Neural progenitor cell (in vitro differentiated cells): Measurements from ENCODE around the gene CCT8. TPM values are rescaled to one million over a fixed set of nuclear protein-coding genes. Genes with fewer than 3 reads are reported as not detected.

Source experiments
- DNase-seq: peaks from one replicate; pipeline ENCODE4 v3.0.0-alpha.2; 2016; ENCODE audit warnings: low spot score
- H2AFZ ChIP-seq: fragments of 200-600 bp; sonication (generic); replicated peaks from 2 replicates; pipeline ENCODE4 v1.6.1; 2016; ENCODE audit warnings: antibody characterized with exemption
- H3F3A ChIP-seq: fragments of 200-600 bp; sonication (generic); 2 replicates; pipeline ENCODE4 v1.6.1; 2016; ENCODE audit warnings: antibody characterized with exemption, low read depth
- H3K27ac ChIP-seq: fragments of 200-600 bp; sonication (generic); 2 replicates; pipeline ENCODE4 v1.5.1; 2016; ENCODE audit warnings: mild to moderate bottlenecking
- H3K27me3 ChIP-seq: fragments of 200-600 bp; sonication (generic); 2 replicates; pipeline ENCODE4 v1.6.1; 2016; ENCODE audit warnings: mild to moderate bottlenecking, moderate library complexity
- H3K36me3 ChIP-seq: fragments of 200-600 bp; sonication (generic); 2 replicates; pipeline ENCODE4 v1.5.1; 2016
- H3K4me1 ChIP-seq: fragments of 200-600 bp; sonication (generic); 2 replicates; pipeline ENCODE4 v1.6.1; 2016; ENCODE audit warnings: mixed run types
- H3K4me2 ChIP-seq: fragments of 200-600 bp; sonication (generic); 2 replicates; pipeline ENCODE4 v1.6.1; 2016
- H3K4me3 ChIP-seq: fragments of 200-600 bp; sonication (generic); 2 replicates; pipeline ENCODE4 v1.5.1; 2016
- H3K79me2 ChIP-seq: fragments of 200-600 bp; sonication (generic); 2 replicates; pipeline ENCODE4 v1.6.1; 2016; ENCODE audit warnings: low read depth
- H3K9ac ChIP-seq: fragments of 200-600 bp; sonication (generic); 2 replicates; pipeline ENCODE4 v1.6.1; 2016
- H3K9me3 ChIP-seq: fragments of 200-600 bp; sonication (generic); 2 replicates; pipeline ENCODE4 v1.5.1; 2016; ENCODE audit warnings: low read depth
- H4K20me1 ChIP-seq: fragments of 200-600 bp; sonication (generic); 2 replicates; pipeline ENCODE4 v1.6.1; 2016; ENCODE audit warnings: low read depth
- H3K27ac Mint-ChIP-seq: 3 replicates; pipeline ENCODE4 v1.8.0; 2021; ENCODE audit warnings: mixed read lengths
- H3K27me3 Mint-ChIP-seq: 2 replicates; pipeline ENCODE4 v1.8.0; 2022; ENCODE audit warnings: low read depth, mild to moderate bottlenecking, inconsistent platforms, moderate library complexity, mixed read lengths; ENCODE audit not compliant: insufficient read depth
- H3K36me3 Mint-ChIP-seq: 3 replicates; pipeline ENCODE4 v1.8.0; 2021; ENCODE audit warnings: mixed read lengths
- H3K4me1 Mint-ChIP-seq: 3 replicates; pipeline ENCODE4 v1.8.0; 2021; ENCODE audit warnings: mixed read lengths
- H3K4me3 Mint-ChIP-seq: 3 replicates; pipeline ENCODE4 v1.8.0; 2021; ENCODE audit warnings: mild to moderate bottlenecking, moderate library complexity, mixed read lengths
- H3K9me3 Mint-ChIP-seq: 3 replicates; pipeline ENCODE4 v1.8.0; 2020; ENCODE audit warnings: mixed read lengths
- CTCF ChIP-seq: fragments of 200-600 bp; sonication (generic); IDR thresholded peaks from 2 replicates; pipeline ENCODE4 v1.5.1; 2017; ENCODE audit warnings: antibody characterized with exemption, mild to moderate bottlenecking
- EZH2 ChIP-seq: fragments of 200-600 bp; sonication (generic); IDR thresholded peaks from 2 replicates; pipeline ENCODE4 v1.6.1; 2017; ENCODE audit warnings: antibody characterized with exemption, mild to moderate bottlenecking, moderate library complexity
- EZH2phosphoT487 ChIP-seq: fragments of 200-600 bp; sonication (generic); IDR thresholded peaks from 2 replicates; pipeline ENCODE4 v1.6.1; 2017; ENCODE audit warnings: antibody characterized with exemption
- total RNA-seq: library from RNA; depleted of rRNA; stranded (reverse); fragments of >200 nt; gene quantifications from 2 replicates; pipeline ENCODE4 v1.2.3, GENCODE V29; 2015; ENCODE audit warnings: low replicate concordance

The CCT8 gene
- total RNA-seq, 1 donor from 2014 or later: 642 TPM

- H3K27ac ChIP-seq: no peak overlapping the region
Measured at GRCh38 chr21:29055080-29055479, 18.4 kb downstream of the CCT8 start.

GRCh38 chr21:29053656-29054055, 19.8 kb downstream of the CCT8 start:
- no peaks in the 10 kb centered on the region for H3K79me2 ChIP-seq
- no peak overlapping the region for H3K4me3 ChIP-seq
- H3K9me3 Mint-ChIP-seq: no peaks in the 10 kb centered on the region
- no peak overlapping the region for H3K4me2 ChIP-seq
- H4K20me1 ChIP-seq: peaks cover 5% of the 10 kb centered on the region
- H3K4me1 Mint-ChIP-seq: no peaks in the 10 kb centered on the region
- peak overlapping the region; percentile 37 for H3K27ac ChIP-seq
- no peak overlapping the region for H3K9ac ChIP-seq
- peaks cover 31% of the 10 kb centered on the region for H3F3A ChIP-seq
- no peaks in the 10 kb centered on the region for H3K27me3 ChIP-seq
- H3K9me3 ChIP-seq: no peaks in the 10 kb centered on the region
- H3K36me3 ChIP-seq: peaks cover 22% of the 10 kb centered on the region
- H3K4me3 Mint-ChIP-seq: no peak overlapping the region
- DNase-seq: no peak
- H3K27ac Mint-ChIP-seq: no peak overlapping the region
- TF ChIP-seq EZH2 (no peak), CTCF (no peak), EZH2phosphoT487 (no peak)
- no peak overlapping the region for H2AFZ ChIP-seq
- H3K27me3 Mint-ChIP-seq: peaks cover 5% of the 10 kb centered on the region
- no peaks in the 10 kb centered on the region for H3K4me1 ChIP-seq
- H3K36me3 Mint-ChIP-seq: peaks cover 16% of the 10 kb centered on the region

More at GRCh38 chr21:29055080-29055479, 18.4 kb downstream of the CCT8 start:
- Histone ChIP-seq H3K4me3 (no peak overlapping the region), H2AFZ (no peak overlapping the region), H3K36me3 (peaks cover 35% of the 10 kb centered on the region), H3F3A (peaks cover 42% of the 10 kb centered on the region), H4K20me1 (peaks cover 8% of the 10 kb centered on the region), H3K9me3 (no peaks in the 10 kb centered on the region), H3K4me1 (no peaks in the 10 kb centered on the region), H3K79me2 (no peaks in the 10 kb centered on the region), H3K9ac (no peak overlapping the region), H3K27me3 (no peaks in the 10 kb centered on the region), H3K4me2 (no peak overlapping the region)
- Mint-ChIP-seq H3K9me3 (no peaks in the 10 kb centered on the region), H3K36me3 (peaks cover 17% of the 10 kb centered on the region), H3K4me1 (no peaks in the 10 kb centered on the region), H3K4me3 (no peak overlapping the region), H3K27ac (no peak overlapping the region), H3K27me3 (peaks cover 5% of the 10 kb centered on the region)
- no peak for DNase-seq
- TF ChIP-seq EZH2 (no peak), EZH2phosphoT487 (no peak), CTCF (no peak)

- Histone ChIP-seq H3F3A (peaks cover 29% of the 10 kb centered on the region), H3K9ac (no peak overlapping the region), H3K4me2 (no peak overlapping the region), H3K36me3 (peaks cover 22% of the 10 kb centered on the region), H2AFZ (no peak overlapping the region), H3K79me2 (no peaks in the 10 kb centered on the region), H4K20me1 (peaks cover 5% of the 10 kb centered on the region), H3K9me3 (no peaks in the 10 kb centered on the region), H3K4me1 (no peaks in the 10 kb centered on the region), H3K4me3 (no peak overlapping the region), H3K27ac (peak overlapping the region; percentile 37), H3K27me3 (no peaks in the 10 kb centered on the region)
- peaks cover 17% of the 10 kb centered on the region for H3K36me3 Mint-ChIP-seq
- no peaks in the 10 kb centered on the region for H3K9me3 Mint-ChIP-seq
- H3K4me1 Mint-ChIP-seq: no peaks in the 10 kb centered on the region
- no peak overlapping the region for H3K27ac Mint-ChIP-seq
- no peak for TF ChIP-seq EZH2
- TF ChIP-seq CTCF: no peak
- no peak for TF ChIP-seq EZH2phosphoT487
- DNase-seq: no peak
- H3K27me3 Mint-ChIP-seq: peaks cover 3% of the 10 kb centered on the region
- H3K4me3 Mint-ChIP-seq: no peak overlapping the region
Measured at GRCh38 chr21:29053011-29053553, 20.4 kb downstream of the CCT8 start.
